Ishikawa (cell line): ENCODE data around the gene SLC6A19.

Experiments
- CEBPB ChIP-seq: IDR thresholded peaks from 2 replicates; pipeline ENCODE4 v1.6.1; 2012
- CREB1 ChIP-seq: IDR thresholded peaks from 2 replicates; pipeline ENCODE4 v1.6.1; 2012; ENCODE audit warnings: low read depth
- EGR1 ChIP-seq: IDR thresholded peaks from 2 replicates; pipeline ENCODE4 v1.6.1; 2012
- EP300 ChIP-seq: IDR thresholded peaks from 2 replicates; pipeline ENCODE4 v1.6.1; 2012; ENCODE audit warnings: borderline replicate concordance
- FOXM1 ChIP-seq: IDR thresholded peaks from 2 replicates; pipeline ENCODE4 v1.6.1; 2012; ENCODE audit warnings: low read depth, borderline replicate concordance
- NFIC ChIP-seq: IDR thresholded peaks from 2 replicates; pipeline ENCODE4 v1.6.1; 2012
- RAD21 ChIP-seq: IDR thresholded peaks from 2 replicates; pipeline ENCODE4 v1.6.1; 2012; ENCODE audit warnings: low read depth
- TAF1 ChIP-seq: IDR thresholded peaks from 2 replicates; pipeline ENCODE4 v1.6.1; 2012; ENCODE audit warnings: low read depth, mild to moderate bottlenecking
- TCF12 ChIP-seq: IDR thresholded peaks from 2 replicates; pipeline ENCODE4 v1.6.1; 2012; ENCODE audit warnings: low read depth
- TEAD4 ChIP-seq: IDR thresholded peaks from 2 replicates; pipeline ENCODE4 v1.6.1; 2012
- YY1 ChIP-seq: IDR thresholded peaks from 2 replicates; pipeline ENCODE4 v1.6.1; 2012; ENCODE audit warnings: low read depth
- ZBTB7A ChIP-seq: IDR thresholded peaks from 2 replicates; pipeline ENCODE4 v1.6.1; 2012; ENCODE audit warnings: low read depth
- TF ChIP-seq, protein P1 (sequence below): IDR thresholded peaks from 2 replicates; pipeline ENCODE4 v1.6.1; 2012
- TF ChIP-seq, protein P2 (sequence below): IDR thresholded peaks from 2 replicates; pipeline ENCODE4 v1.6.1; 2012; ENCODE audit warnings: low read depth, mild to moderate bottlenecking
- TF ChIP-seq, protein P3 (sequence below): IDR thresholded peaks from 2 replicates; pipeline ENCODE4 v1.6.1; 2012

SLC6A19 gene

DNA sequence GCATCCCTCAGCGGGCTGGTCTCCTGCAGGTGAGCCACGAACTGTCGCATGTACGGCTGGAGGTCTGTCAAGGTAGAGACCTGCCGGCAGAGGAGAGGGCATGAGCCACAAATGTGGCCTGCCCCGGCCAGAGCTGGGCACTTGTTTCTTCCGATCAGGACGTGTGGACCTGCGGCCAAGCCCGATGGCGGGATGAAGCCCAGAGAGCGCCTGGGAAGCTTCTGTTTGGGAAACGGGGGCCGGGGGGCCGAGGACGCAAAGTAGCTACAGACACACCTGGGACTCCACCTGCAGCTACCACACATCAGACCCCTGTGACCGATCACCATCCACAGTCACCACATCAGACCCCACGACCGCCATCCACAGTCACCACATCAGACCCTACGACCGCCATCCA is 70.8 kb downstream of the SLC6A19 start:
- no peak for TF ChIP-seq TAF1
- TF ChIP-seq TCF12: no peak
- TF ChIP-seq CEBPB: no peak
- no peak for TF ChIP-seq RAD21
- no peak for TF ChIP-seq CREB1
- TF ChIP-seq, protein P1, sequence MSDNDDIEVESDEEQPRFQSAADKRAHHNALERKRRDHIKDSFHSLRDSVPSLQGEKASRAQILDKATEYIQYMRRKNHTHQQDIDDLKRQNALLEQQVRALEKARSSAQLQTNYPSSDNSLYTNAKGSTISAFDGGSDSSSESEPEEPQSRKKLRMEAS: no peak
- no peak for TF ChIP-seq FOXM1
- TF ChIP-seq YY1: no peak
- TF ChIP-seq NFIC: no peak
- TF ChIP-seq, protein P2, sequence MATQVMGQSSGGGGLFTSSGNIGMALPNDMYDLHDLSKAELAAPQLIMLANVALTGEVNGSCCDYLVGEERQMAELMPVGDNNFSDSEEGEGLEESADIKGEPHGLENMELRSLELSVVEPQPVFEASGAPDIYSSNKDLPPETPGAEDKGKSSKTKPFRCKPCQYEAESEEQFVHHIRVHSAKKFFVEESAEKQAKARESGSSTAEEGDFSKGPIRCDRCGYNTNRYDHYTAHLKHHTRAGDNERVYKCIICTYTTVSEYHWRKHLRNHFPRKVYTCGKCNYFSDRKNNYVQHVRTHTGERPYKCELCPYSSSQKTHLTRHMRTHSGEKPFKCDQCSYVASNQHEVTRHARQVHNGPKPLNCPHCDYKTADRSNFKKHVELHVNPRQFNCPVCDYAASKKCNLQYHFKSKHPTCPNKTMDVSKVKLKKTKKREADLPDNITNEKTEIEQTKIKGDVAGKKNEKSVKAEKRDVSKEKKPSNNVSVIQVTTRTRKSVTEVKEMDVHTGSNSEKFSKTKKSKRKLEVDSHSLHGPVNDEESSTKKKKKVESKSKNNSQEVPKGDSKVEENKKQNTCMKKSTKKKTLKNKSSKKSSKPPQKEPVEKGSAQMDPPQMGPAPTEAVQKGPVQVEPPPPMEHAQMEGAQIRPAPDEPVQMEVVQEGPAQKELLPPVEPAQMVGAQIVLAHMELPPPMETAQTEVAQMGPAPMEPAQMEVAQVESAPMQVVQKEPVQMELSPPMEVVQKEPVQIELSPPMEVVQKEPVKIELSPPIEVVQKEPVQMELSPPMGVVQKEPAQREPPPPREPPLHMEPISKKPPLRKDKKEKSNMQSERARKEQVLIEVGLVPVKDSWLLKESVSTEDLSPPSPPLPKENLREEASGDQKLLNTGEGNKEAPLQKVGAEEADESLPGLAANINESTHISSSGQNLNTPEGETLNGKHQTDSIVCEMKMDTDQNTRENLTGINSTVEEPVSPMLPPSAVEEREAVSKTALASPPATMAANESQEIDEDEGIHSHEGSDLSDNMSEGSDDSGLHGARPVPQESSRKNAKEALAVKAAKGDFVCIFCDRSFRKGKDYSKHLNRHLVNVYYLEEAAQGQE: no peak
- no peak for TF ChIP-seq TEAD4
- TF ChIP-seq, protein P3, sequence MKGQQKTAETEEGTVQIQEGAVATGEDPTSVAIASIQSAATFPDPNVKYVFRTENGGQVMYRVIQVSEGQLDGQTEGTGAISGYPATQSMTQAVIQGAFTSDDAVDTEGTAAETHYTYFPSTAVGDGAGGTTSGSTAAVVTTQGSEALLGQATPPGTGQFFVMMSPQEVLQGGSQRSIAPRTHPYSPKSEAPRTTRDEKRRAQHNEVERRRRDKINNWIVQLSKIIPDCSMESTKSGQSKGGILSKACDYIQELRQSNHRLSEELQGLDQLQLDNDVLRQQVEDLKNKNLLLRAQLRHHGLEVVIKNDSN: no peak
- no peak for TF ChIP-seq EGR1
- no peak for TF ChIP-seq EP300
- no peak for TF ChIP-seq ZBTB7A

DNA sequence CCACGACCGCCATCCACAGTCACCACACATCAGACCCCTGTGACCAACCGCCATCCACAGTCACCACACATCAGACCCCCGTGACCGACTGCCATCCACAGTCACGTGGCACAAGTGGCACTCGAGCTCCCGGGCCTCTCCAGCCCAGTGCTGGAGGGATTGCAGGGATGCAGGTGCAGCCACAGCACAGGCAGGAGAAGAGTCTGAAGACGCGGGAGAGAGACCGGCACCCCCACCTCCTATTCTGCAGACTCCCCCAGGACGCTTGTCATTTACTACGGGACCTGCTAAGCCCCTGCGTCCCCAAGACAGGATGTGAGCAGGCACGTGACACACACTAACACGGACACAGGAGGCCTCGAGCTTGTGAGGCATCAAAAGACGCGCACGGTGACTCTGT is 72.3 kb downstream of the SLC6A19 start:
- TF ChIP-seq RAD21: no peak
- no peak for TF ChIP-seq CREB1
- TF ChIP-seq EP300: no peak
- TF ChIP-seq, protein P1: no peak
- TF ChIP-seq NFIC: no peak
- no peak for TF ChIP-seq TCF12
- TF ChIP-seq TEAD4: no peak
- TF ChIP-seq EGR1: no peak
- no peak for TF ChIP-seq FOXM1
- TF ChIP-seq TAF1: no peak
- TF ChIP-seq, protein P2: no peak
- TF ChIP-seq, protein P3: no peak
- TF ChIP-seq CEBPB: no peak
- no peak for TF ChIP-seq ZBTB7A
- no peak for TF ChIP-seq YY1

DNA sequence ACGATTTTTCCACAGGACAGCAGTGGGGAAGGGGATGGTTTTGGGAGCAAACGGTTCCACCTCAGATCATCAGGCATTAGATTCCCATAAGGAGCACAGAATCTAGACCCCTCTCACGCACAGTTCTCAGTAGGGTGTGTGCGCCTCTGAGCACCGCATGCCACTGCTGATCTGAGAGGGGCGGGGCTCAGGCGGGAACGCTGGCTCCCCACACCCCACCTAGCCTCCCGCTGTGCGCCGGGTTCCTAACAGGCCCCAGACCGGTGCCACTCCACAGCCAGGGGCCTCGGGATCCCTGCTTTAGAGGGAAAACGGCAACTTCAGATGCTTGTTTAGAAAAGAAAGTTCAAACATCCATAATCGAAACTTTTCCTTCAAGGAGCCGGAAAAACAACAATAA is 73.1 kb downstream of the SLC6A19 start:
- TF ChIP-seq ZBTB7A (no peak), EP300 (no peak), RAD21 (no peak), TAF1 (no peak)
- TF ChIP-seq, protein P3: no peak
